Right renal cortex interstitium (tissue), 3 donors: ENCODE results near the gene LIMS1. TPM values are rescaled to one million over a fixed set of nuclear protein-coding genes. Genes with fewer than 3 reads are reported as not detected.
A peak's percentile ranks its signal among the peaks of the same experiment; 100 is the strongest.
"Not testable (repeated sequence)": the region's sequence is repeated elsewhere in the genome, so short reads cannot be mapped to it uniquely, and the experiment has no call there.

Source experiments
- DNase-seq, 3 donors: peaks; one replicate each; pipeline ENCODE4 v3.0.0-alpha.2; 2013; ENCODE audit warnings: low read depth in 3 of 3, low spot score in 2 of 3
- polyA plus RNA-seq, 3 donors: library from polyadenylated mRNA; unstranded; fragments of 120-200 nt; gene quantifications; one replicate each; pipeline ENCODE4 v1.2.1, GENCODE V29; 2013; ENCODE audit not compliant: insufficient read length in 3 of 3

Gene LIMS1
- polyA plus RNA-seq, 3 donors = 50.6 to 53.8 (median 53.1) TPM

- no peak for DNase-seq
These were observed 167.5 kb downstream of the LIMS1 start for GRCh38 chr2:108701806-108702205.

- DNase-seq = no peak
These were observed 170.6 kb downstream of the LIMS1 start for GRCh38 chr2:108704871-108705270.

GRCh38 chr2:108707300-108707699 is 173.0 kb downstream of the LIMS1 start:
- no peak for DNase-seq

DNA sequence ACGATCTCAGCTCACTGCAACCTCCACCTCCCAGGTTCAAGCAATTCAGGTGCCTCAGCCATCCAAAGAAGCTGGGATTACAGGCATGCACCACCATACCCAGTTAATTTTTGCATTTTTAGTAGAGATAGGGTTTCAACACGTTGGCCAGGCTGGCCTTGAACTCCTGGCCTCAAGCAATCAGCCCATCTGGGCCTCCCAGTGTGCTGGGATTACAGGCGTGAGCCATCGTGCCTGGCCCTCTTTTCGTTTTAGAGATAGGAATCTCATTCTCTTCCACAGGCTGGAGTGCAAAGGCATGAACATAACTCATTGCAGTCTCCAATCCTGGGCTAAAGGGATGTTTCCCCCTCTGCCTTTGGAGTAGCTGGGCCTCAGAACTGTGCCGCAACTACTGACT is 182.7 kb downstream of the LIMS1 start:
- DNase-seq = not testable (repeated sequence)

DNA sequence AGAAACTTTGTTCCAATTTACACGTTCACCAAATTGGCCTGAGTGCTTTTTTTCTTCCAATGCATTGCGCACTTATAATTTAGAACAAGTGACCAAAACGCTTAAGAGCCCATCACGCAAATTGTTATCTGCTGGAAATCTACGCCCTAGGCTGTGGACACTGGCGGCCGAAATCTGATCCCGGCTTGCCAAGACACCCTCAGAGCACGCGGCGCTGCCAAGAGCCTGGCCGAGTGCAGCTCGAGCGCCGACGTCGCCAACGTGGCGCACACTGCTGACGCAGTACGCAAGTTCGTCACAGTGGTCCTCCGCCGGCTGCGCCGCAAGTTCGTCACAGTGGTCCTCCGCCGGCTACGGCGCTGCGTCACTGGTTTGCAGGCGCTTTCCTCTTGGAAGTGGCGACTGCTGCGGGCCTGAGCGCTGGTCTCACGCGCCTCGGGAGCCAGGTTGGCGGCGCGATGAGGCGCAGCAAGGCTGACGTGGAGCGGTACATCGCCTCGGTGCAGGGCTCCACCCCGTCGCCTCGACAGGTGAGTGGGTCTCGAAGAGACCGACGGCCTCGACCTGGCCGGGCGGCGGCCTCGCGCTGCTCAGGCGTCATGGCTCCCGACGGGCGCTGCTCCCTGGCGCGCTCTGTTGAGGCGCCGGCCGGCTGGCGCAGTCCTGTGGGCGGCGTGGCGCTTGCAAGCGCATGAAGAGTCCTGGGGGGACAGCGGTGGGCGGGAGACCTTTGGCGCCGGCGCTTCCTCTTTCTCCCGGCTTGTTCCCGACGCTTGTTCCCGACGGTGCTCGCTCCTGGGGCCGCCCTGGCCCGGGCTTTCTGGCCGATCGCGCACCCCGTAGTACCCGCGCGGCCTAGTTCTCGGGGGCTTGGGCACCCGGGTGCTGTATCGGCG is 185.1 kb downstream of the LIMS1 start, which contains the start of gene RANBP2:
Gene RANBP2, plus strand, starts transcription at position 334 of the 896 bp plus-strand sequence. Its CDS starts 125 bp downstream, at position 459.
- DNase-seq = peak; percentile 90 to 94 (median 93)

DNA sequence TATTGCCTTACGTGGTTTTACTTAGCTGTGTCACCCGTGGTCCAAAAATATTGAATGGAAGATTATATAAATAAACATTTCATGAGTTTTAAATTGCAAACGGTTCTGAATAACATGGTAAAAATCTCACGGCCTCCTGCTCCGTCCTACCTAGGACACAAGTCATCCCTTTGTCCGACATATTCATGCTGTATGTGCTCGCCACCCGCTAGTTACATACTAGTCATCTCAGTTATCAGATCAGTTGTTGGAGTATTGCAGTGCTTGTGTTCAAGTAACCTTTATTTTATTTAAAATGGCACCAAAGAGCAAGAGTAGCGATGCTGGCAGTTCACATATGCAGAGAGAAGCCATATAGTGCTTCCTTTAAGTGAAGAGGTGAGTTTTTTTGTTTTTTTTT is 191.8 kb downstream of the LIMS1 start:
- DNase-seq = not testable (repeated sequence)

DNA sequence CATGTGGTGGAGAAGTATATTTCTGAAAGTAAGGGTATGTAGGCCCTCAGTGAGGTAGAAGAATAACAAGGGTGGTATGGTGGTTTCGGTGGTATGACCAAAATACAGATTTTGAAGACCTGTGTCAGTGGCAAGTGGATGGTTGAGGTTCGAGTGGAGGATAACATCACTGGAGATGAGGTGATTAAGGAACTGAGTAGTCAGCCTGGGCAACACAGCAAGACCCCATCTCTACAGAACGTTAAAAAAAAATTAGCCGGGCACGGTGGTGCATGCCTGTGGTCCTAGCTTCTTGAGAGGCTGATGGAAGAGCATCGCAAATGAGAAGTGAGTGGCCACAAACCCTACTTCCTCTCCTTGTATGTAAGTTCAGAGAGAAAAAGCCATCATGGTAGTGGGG is 200.4 kb downstream of the LIMS1 start:
- not testable (repeated sequence) for DNase-seq

Other genes with a start within 250 kb of the LIMS1 start
- gene SULT1C2, start 245.6 kb upstream of the LIMS1 start, polyA plus RNA-seq = 10 to 100 TPM; 42.7 to 51.7 (median 50.5) TPM
- gene SULT1C4, start 156.5 kb upstream of the LIMS1 start, polyA plus RNA-seq = 10 to 100 TPM; 41.4 to 47.8 (median 42.6) TPM
- 10 to 100 TPM; 50.8 to 57.1 (median 55.3) TPM for gene GCC2, start 85.3 kb upstream of the LIMS1 start, polyA plus RNA-seq
- gene RANBP2, start 185.0 kb downstream of the LIMS1 start, polyA plus RNA-seq = 10 to 100 TPM; 63.8 to 74.5 (median 68.0) TPM